NCI-H82 (cell line): ENCODE data around the gene BCAP31.
"Not testable (repeated sequence)": the region's sequence is repeated elsewhere in the genome, so short reads cannot be mapped to it uniquely, and the experiment has no call there.

Source experiments
- DNase-seq: peaks from one replicate; lab custom pipeline; 2025; lab: John Stamatoyannopoulos, UW

Gene BCAP31

DNA sequence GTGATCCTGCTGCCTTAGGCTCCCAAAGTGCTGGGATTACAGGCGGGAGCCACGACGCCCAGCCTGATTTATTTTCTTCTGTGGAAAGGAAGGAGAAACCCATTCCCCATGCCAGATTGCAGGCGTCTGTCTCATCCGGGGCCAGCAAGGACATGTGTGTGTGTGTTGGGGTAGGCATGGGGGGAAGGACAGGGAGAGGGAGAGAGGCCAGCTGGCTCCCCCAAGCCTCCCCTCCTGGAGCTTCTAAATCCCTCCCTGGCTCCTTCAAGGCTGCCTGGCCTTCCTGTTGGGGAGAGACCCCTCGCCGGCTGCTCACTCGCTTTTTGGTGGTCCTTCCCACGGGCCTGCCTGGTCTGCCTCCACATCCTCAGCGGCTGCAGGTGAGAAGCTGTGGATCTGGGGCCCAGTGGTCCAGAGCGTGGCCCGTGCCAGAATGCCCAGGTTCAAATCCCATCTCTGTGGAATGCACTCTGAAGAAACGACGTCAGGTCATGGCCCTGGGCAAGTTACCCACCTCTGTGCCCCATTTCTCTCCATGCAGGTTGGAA lies 38.5 kb upstream of the BCAP31 start:
- DNase-seq = peak; percentile 66

DNA sequence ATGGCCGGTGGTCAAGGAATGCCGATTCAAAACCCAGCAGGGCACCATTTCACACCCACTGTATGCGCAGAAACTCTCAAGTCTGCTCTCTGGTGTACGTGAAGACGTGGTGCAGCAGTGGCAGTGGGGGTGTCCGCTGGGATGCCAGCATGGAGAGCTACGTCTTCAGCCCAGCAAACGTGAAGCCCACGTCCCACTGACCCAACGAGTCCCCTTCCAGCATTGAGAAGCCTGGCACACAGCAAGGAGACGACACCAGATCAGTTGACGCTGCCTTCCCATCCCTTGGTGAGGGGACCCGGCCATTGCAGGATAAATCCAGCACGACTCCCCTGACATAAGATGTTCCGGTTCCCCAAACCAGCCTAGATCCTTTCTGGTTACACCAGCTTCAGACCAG lies 37.7 kb upstream of the BCAP31 start:
- DNase-seq = no peak

DNA sequence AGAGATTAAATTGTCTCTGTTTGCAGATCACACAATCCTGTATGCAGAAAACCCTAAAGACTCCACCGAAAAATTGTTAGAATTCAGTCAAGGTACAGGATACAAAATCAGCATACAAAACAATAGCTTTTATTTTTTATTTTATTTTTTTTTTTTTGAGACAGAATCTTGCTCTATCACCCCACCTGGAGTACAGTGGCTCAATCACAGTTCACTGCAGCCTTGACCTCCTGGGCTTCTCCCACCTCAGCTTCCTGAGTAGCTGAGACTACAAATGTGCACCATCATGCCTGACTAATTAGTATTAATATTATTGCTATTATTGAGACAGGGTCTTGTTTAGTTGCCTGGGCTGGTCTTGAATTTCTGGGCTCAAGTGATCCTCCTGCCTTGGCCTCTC lies 30.9 kb upstream of the BCAP31 start:
- no peak for DNase-seq

DNA sequence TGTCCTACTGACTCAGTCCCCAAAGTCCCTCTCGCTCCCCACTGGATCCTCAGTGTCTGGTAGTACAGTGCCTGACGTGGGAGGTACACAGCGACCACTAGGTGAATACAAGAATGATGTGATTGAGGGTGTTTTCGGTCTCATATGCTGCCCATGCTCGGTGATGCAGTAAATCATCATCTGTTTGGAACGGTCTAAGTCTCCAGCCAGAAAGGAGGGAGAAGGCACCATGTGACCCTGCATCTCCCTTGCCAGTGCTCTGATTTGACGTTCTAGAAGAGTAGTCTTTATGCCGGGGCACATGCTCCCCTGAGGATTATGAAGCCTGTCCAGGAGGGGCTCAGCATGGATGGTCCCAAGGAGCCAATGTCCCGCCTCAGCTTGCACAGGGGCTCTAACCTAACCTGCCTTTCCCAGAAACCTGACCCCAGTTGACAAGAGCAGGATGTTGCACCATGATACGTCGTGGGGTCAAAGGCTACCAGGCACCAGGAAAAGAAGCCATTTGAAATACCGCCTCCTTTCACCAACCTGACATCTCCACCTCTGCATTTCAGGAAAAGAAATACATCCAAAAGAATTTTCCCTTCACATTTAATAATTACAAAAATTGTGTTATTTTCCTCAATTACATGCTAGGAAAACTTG lies 26.1 kb upstream of the BCAP31 start:
- no peak for DNase-seq

DNA sequence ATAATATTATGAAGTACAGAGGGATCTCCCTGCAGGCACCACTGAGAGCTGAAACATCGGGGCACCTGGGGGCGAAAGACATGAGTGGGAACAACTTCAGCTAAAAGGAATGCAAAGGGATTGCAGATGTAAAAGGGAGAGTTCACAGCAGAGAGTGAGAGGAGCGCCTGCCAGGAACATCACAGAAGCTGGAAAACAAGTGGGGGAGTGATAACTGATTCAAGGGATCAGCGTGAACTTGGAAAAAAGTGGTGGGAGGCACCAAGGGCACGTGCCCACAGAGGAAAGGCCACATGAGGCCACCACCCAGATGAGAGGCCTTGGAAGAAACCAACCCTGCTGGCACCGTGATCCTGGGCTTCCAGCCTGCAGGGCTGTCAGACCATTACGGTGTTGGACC lies 24.8 kb upstream of the BCAP31 start:
- not testable (repeated sequence) for DNase-seq

DNA sequence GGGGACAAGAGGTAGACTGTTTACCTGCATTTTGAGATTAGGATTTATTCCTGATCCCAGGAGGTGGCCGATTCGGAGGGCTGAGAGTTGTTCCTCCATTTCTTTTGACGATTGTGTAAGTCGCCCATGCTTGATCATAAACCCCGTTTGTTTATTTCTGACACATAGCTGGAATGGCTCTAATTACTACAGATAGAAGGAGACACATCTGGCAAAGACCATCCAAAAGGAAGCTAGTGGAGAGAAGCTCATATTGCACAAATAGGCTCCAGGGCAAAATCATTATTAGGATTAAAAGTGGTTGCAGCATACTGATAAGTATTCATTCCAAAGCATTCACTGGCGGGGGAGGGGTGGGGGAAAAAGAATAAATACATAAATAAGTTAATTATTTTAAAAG lies 22.8 kb upstream of the BCAP31 start:
- not testable (repeated sequence) for DNase-seq

DNA sequence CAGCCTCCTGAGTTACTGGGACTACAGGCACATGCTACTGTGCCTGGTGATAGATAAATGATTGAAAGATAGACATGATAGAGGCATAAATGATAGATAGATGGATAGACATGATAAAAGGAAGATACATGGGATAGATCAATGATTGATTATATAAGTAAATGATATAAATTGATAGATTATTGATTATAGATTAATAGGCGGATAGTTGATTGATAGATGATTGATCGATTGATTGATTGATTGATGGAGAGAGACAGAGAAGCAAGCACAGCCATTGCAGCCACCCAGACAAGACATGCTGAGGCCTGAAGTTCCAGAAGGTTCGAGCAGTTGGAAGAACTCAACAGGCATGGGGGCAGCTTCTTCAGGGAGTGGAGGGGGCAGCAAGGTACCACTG lies 22.2 kb upstream of the BCAP31 start:
- no peak for DNase-seq

DNA sequence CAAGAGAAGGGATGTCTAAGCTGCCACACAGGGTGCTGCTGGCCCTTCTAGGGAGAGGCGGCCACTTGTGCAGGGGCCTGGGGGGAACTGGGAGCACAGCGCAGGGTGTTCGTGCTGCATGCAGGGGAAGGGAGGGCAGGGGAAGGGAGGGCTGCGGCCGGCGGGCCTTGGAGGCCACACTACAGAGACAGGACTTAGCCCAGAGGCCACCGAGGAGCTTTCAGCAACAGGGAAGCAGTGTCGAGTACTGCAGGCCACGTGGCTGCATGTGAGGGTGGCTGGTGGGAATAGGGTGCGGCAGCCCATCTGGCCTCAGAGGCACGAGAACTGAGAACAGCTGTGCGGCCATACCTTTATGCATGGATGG lies 20.9 kb upstream of the BCAP31 start:
- DNase-seq = peak; percentile 23

DNA sequence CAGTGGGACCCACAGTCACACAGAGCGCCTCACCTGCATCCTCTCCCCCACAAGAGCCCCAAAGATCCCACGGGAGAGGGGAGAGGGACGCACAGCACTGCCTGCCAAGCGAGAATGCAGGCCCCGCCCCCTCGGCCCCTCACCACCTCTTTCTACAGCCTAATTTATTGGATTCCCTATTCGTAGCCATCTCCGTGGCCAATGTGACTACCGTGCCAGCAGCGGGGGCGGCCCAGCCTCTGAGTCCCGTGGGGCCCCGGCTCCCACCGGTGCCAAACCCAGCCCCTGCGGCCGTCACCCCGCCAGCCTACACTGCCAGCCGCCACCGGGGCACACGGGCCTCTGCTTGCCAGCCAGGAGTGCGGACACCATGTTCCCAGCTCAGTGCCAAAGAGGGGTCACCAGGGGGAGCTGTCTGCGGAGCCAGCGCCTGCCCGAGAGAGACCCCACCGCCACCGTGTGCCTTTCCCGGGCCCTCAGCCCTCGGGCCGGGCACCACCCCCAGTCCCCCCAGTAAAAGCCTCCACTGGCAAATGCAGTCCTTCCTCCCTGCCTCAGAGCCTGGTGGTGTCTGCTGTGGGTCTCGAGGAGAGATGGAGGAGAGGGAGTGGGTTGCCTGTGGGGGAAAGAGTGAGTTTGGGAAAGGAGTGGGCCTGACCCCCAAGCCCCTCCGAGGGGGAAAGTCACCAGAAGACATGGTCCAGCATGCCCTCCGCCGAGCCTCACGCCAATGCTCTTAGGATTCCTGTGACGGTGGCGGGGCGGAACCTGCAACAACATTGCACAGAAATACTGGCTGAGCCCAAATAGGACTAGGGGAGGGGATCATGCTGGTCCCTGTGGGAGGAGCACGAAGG lies 20.3 kb upstream of the BCAP31 start:
- no peak for DNase-seq

DNA sequence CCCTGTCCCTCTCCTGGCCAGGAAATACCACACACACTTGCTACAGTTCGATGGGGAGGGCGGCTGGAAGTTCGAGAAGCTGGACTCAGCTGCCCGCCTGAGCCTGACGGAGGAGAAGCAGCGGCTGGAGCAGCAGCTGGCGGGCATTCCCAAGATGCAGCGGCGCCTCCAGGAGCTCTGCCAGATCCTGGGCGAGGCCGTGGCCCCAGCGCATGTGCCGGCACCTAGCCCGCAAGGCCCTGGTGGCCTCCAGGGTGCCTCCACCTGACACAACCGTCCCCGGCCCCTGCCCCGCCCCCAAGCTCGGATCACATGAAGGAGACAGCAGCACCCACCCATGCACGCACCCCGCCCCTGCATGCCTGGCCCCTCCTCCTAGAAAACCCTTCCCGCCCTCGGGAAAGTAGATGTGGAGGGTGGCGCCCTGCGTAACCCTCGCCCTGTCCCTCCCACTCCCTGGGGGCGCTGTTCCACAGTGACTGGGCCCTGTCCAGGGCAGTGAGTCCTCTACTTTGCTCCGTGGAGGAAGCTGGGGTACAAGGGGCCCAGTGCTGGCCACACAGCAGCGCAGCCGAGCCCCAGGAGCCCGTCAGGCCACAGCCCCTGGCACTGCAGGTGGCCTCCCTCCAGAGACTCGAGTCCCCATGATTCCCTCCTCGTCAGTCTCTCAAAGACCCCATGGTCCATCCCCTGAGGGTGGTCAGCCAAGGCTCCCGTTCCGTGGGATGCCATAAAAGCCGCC lies 19.5 kb upstream of the BCAP31 start:
- DNase-seq = peak; percentile 79

DNA sequence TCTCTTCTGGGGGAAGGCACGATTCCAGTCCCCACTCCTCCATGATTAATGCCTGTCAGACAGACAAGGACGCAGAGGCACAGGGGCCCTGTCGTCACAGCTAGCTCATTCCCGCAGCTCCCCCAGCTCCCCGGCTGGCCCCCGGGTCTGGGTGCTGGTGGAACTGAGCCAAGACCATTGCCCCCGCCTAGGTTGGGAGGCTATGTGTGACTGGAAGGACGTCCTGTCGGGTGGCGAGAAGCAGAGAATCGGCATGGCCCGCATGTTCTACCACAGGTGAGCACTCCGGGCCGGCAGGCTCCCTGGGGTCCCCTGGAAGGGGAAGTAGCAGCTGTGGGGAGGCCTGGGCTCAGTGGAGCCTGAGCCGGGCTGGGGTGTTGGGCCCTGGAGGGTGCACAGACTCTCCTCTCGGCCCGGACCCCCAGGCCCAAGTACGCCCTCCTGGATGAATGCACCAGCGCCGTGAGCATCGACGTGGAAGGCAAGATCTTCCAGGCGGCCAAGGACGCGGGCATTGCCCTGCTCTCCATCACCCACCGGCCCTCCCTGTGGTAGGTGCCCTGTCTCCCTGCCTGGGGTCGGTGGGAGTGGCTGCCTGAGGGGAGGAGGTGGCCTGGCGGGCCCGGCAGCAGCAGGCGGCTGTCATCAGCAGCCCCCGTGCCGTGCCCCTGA lies 18.7 kb upstream of the BCAP31 start:
- DNase-seq = not testable (repeated sequence)

DNA sequence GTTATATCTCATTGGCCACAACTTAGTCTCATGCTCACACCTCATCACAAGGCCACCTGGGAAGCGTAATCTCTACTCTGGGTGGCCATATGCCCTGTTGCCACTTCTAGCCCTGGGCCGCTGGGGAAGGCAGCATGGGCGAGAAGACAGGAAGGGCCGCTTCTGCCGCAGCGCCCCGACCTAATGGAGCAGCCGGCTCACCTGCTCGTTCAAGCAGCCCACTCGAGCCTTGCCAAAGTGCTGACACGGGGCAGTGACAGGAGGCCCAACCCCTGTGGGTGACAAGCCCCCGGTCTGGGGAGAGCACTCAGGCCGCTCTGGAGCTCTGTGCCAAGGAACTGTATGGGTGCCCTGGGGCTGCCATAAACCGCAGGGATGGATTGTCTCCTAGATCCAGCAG lies 17.9 kb upstream of the BCAP31 start:
- DNase-seq = not testable (repeated sequence)

DNA sequence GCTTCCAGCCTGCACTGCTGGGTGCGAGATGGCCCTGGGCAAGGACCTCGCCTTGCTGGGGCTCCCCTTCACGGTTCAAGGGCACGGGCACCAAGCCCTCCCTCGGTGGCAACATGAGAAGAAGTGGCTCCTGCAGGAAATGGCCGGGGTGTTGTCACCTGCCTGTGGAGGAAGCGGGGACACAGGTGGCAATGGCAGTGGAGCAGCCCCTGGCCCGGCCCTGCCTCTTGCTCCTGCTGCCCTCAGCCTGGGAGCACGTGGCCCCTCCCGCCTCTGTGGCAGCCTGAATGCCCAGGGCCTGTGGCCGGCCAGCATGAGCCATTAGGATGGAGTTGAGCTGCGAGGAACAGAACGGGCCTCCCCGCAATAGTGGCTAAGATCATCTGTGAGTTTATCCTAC lies 17.3 kb upstream of the BCAP31 start:
- no peak for DNase-seq

DNA sequence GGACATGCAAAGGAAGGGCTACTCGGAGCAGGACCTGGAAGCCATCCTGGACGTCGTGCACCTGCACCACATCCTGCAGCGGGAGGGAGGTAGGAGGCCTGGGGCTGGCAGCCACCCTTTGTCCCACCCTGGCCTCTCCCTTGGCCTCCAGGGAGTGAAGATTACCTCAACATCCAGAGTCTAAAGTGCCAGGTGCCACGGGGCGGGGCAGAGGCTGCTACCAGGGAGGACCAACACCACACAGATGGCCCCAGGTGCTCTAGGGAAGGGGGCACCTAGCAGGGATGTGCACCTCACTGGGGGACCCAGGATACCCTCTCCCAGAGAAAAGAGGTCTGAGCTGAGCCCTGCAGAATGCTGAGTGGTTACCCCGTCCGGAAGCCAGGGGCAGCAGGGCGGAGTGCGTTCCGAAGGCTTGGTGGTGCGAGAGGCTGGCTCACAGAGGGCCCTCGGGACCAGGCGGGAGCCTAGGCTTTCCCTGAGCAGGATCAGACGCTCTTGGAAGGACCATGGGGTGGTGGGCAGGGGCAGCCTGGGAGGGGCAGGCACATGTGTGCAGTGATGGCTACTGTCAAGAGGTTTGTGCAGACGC lies 16.5 kb upstream of the BCAP31 start:
- no peak for DNase-seq

DNA sequence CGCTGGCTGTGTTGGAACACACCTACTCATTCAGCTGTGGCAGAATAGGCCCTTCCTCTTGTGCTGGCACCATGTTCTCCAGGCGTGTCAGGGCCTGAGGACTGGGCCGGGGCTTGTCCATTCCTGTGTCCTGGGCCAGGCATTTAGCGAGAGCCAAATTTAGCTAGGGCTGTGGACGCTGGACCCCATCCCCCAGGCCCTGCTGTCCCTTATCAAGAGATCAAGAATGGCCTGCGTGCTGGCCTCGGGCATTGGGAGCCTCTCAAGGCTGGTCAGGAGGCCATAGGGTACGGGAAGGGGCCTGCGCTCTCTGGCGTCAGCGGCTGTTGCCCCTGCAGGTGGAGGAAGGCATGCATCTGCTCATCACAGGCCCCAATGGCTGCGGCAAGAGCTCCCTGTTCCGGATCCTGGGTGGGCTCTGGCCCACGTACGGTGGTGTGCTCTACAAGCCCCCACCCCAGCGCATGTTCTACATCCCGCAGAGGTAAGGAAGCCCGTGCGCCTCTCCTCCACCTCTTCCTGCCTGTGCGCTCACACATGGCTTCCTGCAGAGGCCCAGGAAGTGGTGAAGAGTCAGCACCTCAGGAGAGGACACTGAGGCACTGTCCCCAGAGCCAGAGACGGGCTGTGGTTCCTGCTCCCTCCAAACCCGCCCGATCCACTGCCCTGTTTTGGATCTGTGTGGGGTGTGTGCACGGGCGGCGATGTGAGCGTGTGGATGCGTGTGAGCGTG lies 15.7 kb upstream of the BCAP31 start:
- no peak for DNase-seq

DNA sequence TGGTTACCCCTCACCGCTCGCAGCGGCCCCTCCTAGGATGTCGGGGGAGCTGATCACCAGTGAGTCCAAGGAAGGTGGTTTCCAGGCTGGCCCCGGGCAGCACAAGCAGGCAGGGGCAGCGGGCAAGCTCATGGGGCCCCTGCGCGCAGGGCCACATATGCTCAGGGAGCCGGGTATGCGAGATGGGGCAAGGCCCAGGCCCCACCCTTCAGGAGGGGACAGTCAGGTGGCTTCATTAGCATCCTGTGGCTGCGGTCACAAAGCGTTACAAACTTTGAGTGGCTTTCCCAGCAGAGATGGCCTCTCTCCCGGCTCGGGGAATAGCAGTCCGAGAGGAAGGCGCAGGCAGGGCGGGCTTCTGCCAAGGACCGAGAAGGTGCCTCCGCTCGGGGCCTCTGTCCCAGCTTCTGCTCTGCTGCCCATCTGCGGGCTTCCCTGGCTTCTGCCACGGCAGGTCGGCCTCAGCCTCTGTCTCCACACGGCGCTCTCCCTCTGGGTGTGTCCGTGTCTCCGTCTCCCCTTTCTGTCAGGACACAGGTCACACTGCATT lies 13.9 kb upstream of the BCAP31 start:
- DNase-seq = no peak

DNA sequence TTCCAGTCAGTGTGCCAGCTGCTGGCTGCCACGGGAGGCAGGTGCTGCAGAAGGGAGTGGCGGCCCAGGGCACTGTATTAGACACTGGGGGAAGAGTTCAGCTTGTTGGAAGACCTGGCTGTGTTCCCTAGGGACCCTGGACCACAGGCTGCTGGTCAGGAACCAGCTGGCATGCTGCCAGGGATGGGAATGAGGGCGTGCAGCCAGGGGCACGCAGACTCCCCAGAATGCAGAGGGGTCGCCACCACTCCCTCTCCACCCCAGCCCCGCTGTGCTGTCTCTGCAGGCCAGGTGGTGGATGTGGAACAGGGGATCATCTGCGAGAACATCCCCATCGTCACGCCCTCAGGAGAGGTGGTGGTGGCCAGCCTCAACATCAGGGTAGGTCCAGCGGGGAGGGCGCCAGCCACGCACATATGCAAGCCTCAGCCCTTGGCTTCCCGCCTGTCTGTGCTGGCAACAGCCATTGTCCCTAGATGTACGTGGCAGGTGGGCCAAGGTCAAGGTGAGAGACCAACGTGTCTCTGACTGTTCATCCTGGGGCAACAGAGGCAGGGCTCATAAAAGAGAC lies 12.8 kb upstream of the BCAP31 start:
- no peak for DNase-seq

DNA sequence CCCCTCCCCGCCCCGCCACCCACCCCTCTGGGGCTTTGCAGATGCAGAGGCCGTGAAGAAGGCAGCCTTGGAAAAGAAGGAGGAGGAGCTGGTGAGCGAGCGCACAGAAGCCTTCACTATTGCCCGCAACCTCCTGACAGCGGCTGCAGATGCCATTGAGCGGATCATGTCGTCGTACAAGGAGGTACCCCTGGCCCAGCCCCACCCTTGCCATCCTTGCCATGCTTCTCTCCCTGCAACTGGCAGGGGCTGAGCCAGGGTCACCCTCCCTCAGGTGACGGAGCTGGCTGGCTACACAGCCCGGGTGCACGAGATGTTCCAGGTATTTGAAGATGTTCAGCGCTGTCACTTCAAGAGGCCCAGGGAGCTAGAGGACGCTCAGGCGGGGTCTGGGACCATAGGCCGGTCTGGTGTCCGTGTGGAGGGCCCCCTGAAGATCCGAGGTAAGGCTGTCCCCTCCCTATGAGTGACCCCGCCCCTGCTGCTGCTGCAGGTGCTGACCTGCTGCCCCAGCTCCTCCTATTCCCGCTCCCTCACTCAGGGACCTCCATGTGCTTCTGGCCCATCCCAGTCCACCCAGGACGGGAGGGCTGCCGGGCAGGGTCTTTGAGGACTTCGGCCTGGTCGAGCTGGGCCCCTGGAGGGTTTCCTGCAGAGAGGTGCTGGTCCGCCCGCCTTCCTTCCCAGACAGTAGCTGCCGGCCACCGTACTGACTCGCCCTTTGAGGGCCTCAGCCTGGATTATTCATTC lies 12.1 kb upstream of the BCAP31 start:
- no peak for DNase-seq

DNA sequence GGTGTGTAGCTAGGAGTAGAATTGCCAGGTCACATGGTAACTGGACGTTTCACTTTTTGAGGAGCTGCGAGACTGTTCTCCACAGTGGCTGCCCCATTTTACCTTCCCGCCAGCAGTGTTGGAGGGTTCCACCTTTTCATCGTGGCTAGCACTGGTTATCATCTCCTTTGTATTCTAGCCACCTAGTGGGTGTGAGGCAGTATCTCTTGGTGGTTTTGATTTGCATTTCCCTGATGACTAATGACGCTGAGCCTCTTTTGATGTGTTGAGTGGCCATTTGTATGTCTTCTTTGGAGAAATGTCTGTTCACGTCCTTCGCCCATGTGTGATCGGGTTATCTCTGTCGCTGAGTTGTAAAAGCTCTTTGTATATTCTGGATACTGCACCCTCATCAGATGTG lies 11.1 kb upstream of the BCAP31 start:
- no peak for DNase-seq

DNA sequence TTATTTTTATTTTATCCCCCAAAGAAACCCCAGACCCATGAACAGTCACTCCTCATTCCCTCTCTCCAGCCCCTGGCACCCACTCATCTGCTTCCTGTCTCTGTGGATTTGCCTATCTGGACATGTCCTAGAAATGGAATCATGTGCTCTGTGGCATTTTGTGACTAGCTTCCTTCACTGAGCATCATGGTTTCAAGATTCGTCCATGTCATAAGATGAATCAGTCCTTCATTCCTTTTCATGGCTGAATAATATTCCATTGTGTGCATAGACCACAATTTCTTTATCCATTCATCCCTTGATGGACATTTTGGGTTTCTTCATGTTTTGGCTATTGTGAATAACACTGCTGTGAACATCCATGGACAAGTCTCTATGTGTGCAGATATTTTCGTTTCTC lies 10.7 kb upstream of the BCAP31 start:
- no peak for DNase-seq
